ENCODE data around the gene INTS1. TPM values are rescaled to one million over a fixed set of nuclear protein-coding genes. Genes with fewer than 3 reads are reported as not detected.

The INTS1 gene
- total and polyA plus RNA-seq, 10 of the 15 experiments (the other 5 are each of a cell fraction or from before 2014, with no cell fraction given) = 0.52 to 89.0 (median 15.1) TPM

- DNase-seq (ENCODE audit: low read depth, low spot score) = no peak
- no peaks in the 10 kb centered on the region for H3K9me3 ChIP-seq (replicated peaks; ENCODE audit: control insufficient read depth, insufficient read depth, low read length)
Measured at GRCh38 chr7:1457059-1457948, 46.9 kb downstream of the INTS1 start.

More at GRCh38 chr7:1457059-1457948, 46.9 kb downstream of the INTS1 start:
- H3K79me2 ChIP-seq (ENCODE audit: control insufficient read depth, insufficient read depth, low read length) = no peaks in the 10 kb centered on the region
- ATAC-seq = no peak
- H3K27ac ChIP-seq (ENCODE audit: control insufficient read depth, insufficient read depth) = no peak overlapping the region
- no peak for TF ChIP-seq HSF1 (IDR thresholded peaks at IDR 0.05; ENCODE audit: low read depth, low read length)
- TF ChIP-seq CHD4 (IDR thresholded peaks at IDR 0.05) = no peak
- no peak for TF ChIP-seq CBX3 (IDR thresholded peaks at IDR 0.05; ENCODE audit: borderline replicate concordance, low read depth)
- TF ChIP-seq FOXM1 (IDR thresholded peaks at IDR 0.05; ENCODE audit: low read depth, low read length) = no peak
- no peak for TF ChIP-seq ATF7 (IDR thresholded peaks at IDR 0.05; ENCODE audit: low read depth)
- no peak for TF ChIP-seq DPF2 (IDR thresholded peaks at IDR 0.05)
- no peak for TF ChIP-seq SMAD1 (IDR thresholded peaks at IDR 0.05; ENCODE audit: low read depth, partially characterized antibody)
- no peaks in the 10 kb centered on the region; a peak in 1 of 4 replicates for H3K27me3 ChIP-seq (replicated peaks in 1 of 2; ENCODE audit: control insufficient read depth in 2 of 2, insufficient read depth in 2 of 2, low read length in 1 of 2)
- FAIRE-seq = no peak
- in situ Hi-C loops (cut with MboI) = no loop called here
- 43% methylated on average over 18 of the region's 18 CpGs for WGBS (ENCODE audit: insufficient coverage, insufficient replicate concordance, low lambda C conversion rate, missing lambda C conversion rate)
- H3K4me3 ChIP-seq = no peak overlapping the region
- intact Hi-C loops (cut with micrococcal nuclease; ENCODE audit: unreplicated experiment) = no loop called here
- no peak overlapping the region for H3K9ac ChIP-seq (ENCODE audit: control insufficient read depth, insufficient read depth, low read length)
- no TSS peak for BruUV-seq (replicated peaks)
- no peaks in the 10 kb centered on the region for H4K20me1 ChIP-seq (ENCODE audit: control insufficient read depth, insufficient read depth)
- H2AFZ ChIP-seq (ENCODE audit: control insufficient read depth, low read depth, low read length) = no peak overlapping the region
- ChIA-PET RAD21 (ENCODE audit: unreplicated experiment) (no interaction called here), CTCF (interaction anchor here (1.1 kb wide), 1 partner anchor 25 kb away, joined by 3 read pairs; no protein-coding TSS in a partner anchor), SMC1A (ENCODE audit: uncharacterized antibody, unreplicated experiment) (no interaction called here), POLR2A (no interaction called here)
- no peaks in the 10 kb centered on the region for H3K36me3 ChIP-seq (ENCODE audit: control insufficient read depth in 2 of 2, insufficient read depth in 2 of 2, low read length in 1 of 2)
- no peak overlapping the region for H3K4me2 ChIP-seq (ENCODE audit: control insufficient read depth, insufficient read depth)
- peaks cover 17% of the 10 kb centered on the region for H3K4me1 ChIP-seq (ENCODE audit: control insufficient read depth, insufficient read depth, low read length)

All from GM12878 (cell line).